Measurements from ENCODE around the gene VANGL1.

VANGL1 gene

DNA sequence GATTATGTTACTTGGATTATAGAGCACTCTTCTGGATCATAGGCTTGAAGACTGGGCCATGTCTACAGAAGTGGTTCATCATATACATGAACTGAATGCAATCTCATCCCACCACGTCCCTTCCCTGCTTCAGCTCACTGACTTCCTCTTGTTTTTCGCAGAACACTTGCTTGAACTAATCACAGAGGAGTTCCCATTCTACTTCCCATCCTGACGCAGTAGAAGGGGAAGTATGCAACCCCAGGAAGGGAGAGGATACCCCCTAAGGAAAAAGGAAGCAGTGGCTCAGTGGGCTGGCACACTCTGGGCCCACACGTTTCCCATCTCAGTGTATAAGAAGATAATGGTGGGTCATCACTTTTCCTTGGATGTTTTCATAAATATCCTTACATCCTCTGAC lies 90.5 kb downstream of the VANGL1 start:
- no peak for DNase-seq (ENCODE audit: low read depth in 1 of 2, low spot score in 1 of 2)

DNA sequence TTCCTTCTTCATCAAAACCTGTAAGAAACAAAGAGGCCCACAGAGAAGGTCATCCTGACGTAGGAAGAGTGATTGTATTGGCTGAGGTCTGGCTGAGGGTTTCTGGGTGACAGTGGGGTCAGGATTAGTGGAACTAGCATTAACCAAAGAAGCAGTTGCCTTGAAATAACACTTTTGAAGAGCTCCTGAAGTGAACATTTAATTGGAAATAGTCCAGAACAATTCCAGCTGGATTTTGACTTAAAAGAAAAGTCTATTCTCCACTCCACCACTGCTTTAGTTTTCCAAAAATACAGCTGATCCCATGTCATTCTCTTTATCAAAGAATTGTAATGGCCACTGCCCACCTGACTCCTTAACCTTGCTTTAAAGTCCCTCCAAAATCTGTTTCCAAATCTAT lies 99.0 kb downstream of the VANGL1 start:
- DNase-seq (ENCODE audit: low read depth in 1 of 2, low spot score in 1 of 2): no peak

DNA sequence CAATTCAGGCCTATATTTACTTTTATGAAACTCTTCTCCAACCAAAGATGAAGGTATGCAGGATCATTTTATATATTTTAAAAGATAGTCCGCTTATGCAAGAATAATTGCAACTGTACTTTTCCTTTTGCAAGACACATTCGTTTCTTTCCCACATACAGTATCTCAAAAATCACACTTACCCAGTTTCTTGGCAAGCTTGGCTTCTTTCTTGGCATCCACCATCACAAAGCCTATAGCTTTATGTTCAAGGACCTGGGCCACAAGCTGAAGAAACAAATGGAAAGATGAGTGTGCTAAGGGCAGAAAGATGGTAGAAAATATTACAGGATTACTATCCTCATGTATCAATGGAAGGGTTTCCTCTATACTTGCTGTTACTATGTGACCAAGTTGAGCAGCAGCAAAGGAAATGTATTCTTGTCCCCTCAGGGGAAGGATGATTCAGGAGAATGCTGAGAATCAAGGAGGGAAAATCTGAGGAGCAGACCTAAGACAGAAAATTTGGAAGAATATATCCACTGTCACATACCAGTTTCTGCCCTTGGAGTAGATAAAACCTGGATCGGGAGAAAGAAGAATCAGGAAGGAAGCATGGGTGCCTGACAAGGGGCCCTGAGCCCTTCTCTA lies 103.0 kb downstream of the VANGL1 start:
- no peak for DNase-seq (ENCODE audit: low read depth in 1 of 2, low spot score in 1 of 2)

DNA sequence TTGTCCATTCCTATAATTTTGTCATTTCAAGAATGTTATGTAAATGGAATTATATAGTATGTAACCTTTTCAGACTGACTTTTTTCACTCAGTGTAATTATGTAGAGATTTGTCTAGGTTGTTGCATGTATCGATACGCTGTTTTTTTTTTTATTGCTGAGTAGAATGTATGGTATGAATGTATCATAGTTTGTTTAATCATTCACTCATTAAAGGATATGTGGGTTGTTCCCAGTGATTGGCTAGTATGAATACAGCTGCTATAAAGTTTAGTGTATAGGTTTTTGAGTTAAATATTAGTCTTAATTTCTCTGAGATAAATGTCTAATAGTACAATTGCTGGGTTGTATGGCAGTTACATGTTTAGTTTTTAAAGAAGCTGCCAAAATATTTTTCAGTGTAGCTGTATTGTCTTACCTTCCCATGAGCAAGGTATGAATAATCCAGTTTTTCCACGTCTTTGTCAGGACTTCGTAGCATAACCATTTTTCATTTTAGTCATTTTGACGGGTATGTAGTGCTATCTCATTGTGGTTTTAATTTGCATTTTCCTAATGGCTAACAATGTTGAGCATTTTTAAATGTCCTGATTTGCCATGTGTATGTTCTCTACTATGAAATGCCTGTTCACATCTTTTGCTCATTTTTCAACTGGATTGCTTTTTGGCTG lies 104.4 kb downstream of the VANGL1 start:
- DNase-seq (ENCODE audit: low read depth in 1 of 2, low spot score in 1 of 2): no peak

Data from stimulated activated CD4-positive, alpha-beta T cell treated with anti-CD3 and anti-CD28 coated beads, Interleukin-15, amount 100 ng/mL, for 1 hour (primary cell).